ENCODE data around the gene UGT1A7.

The UGT1A7 gene

GRCh38 chr2:233707940-233708644 lies 26.4 kb downstream of the UGT1A7 start:
- Histone ChIP-seq H3K4me3 (ENCODE audit: low read depth in 1 of 2, low read length in 2 of 2) (no peak overlapping the region), H3K4me2 (ENCODE audit: insufficient read depth, low read length) (no peak overlapping the region), H4K20me1 (ENCODE audit: insufficient read depth, low read length) (no peaks in the 10 kb centered on the region), H3K27ac (ENCODE audit: low read length) (no peak overlapping the region), H3K27me3 (ENCODE audit: insufficient read depth, low read length, poor library complexity) (peaks cover 6% of the 10 kb centered on the region), H3K9me3 (ENCODE audit: insufficient read depth, low read length, severe bottlenecking) (no peaks in the 10 kb centered on the region), H2AFZ (ENCODE audit: low read depth, low read length) (no peak overlapping the region), H3K79me2 (ENCODE audit: insufficient read depth, low read length) (no peaks in the 10 kb centered on the region), H3K4me1 (ENCODE audit: insufficient read depth, low read length) (no peaks in the 10 kb centered on the region), H3K36me3 (ENCODE audit: insufficient read depth, low read length) (no peaks in the 10 kb centered on the region), H3K9ac (ENCODE audit: low read depth, low read length) (no peak overlapping the region)
- ATAC-seq (ENCODE audit: insufficient read depth, low read depth) (no peak), DNase-seq (no peak)
- no peak for TF ChIP-seq EZH2 (IDR thresholded peaks at IDR 0.05; ENCODE audit: borderline replicate concordance, low read depth, low read length, severe bottlenecking)
- TF ChIP-seq CTCF (IDR thresholded peaks at IDR 0.05; ENCODE audit: borderline replicate concordance, extremely low read depth, low read length, poor library complexity, severe bottlenecking): no peak

- no peaks in the 10 kb centered on the region for H3K36me3 ChIP-seq (ENCODE audit: insufficient read depth, low read length)
- peaks cover 6% of the 10 kb centered on the region for H3K27me3 ChIP-seq (ENCODE audit: insufficient read depth, low read length, poor library complexity)
- no peak overlapping the region for H3K4me2 ChIP-seq (ENCODE audit: insufficient read depth, low read length)
- no peak overlapping the region for H3K9ac ChIP-seq (ENCODE audit: low read depth, low read length)
- no peaks in the 10 kb centered on the region for H3K9me3 ChIP-seq (ENCODE audit: insufficient read depth, low read length, severe bottlenecking)
- H3K27ac ChIP-seq (ENCODE audit: low read length): no peak overlapping the region
- H4K20me1 ChIP-seq (ENCODE audit: insufficient read depth, low read length): no peaks in the 10 kb centered on the region
- ATAC-seq (ENCODE audit: insufficient read depth, low read depth): no peak
- no peak for DNase-seq
- no peak for TF ChIP-seq CTCF (IDR thresholded peaks at IDR 0.05; ENCODE audit: borderline replicate concordance, extremely low read depth, low read length, poor library complexity, severe bottlenecking)
- no peak for TF ChIP-seq EZH2 (IDR thresholded peaks at IDR 0.05; ENCODE audit: borderline replicate concordance, low read depth, low read length, severe bottlenecking)
- no peaks in the 10 kb centered on the region for H3K79me2 ChIP-seq (ENCODE audit: insufficient read depth, low read length)
- H3K4me3 ChIP-seq (ENCODE audit: low read depth in 1 of 2, low read length in 2 of 2): no peak overlapping the region
- H2AFZ ChIP-seq (ENCODE audit: low read depth, low read length): no peak overlapping the region
- no peaks in the 10 kb centered on the region for H3K4me1 ChIP-seq (ENCODE audit: insufficient read depth, low read length)
Measured at GRCh38 chr2:233708942-233709341, 27.2 kb downstream of the UGT1A7 start.

GRCh38 chr2:233711312-233712008 lies 29.8 kb downstream of the UGT1A7 start:
- H3K9me3 ChIP-seq (ENCODE audit: insufficient read depth, low read length, severe bottlenecking): no peaks in the 10 kb centered on the region
- no peaks in the 10 kb centered on the region for H3K36me3 ChIP-seq (ENCODE audit: insufficient read depth, low read length)
- H3K4me3 ChIP-seq (ENCODE audit: low read depth in 1 of 2, low read length in 2 of 2): no peak overlapping the region
- no peak overlapping the region for H3K9ac ChIP-seq (ENCODE audit: low read depth, low read length)
- no peaks in the 10 kb centered on the region for H3K4me1 ChIP-seq (ENCODE audit: insufficient read depth, low read length)
- no peak overlapping the region for H3K4me2 ChIP-seq (ENCODE audit: insufficient read depth, low read length)
- TF ChIP-seq EZH2 (IDR thresholded peaks at IDR 0.05; ENCODE audit: borderline replicate concordance, low read depth, low read length, severe bottlenecking) (no peak), CTCF (IDR thresholded peaks at IDR 0.05; ENCODE audit: borderline replicate concordance, extremely low read depth, low read length, poor library complexity, severe bottlenecking) (peak; percentile 95)
- H4K20me1 ChIP-seq (ENCODE audit: insufficient read depth, low read length): no peaks in the 10 kb centered on the region
- DNase-seq (peak; percentile 71), ATAC-seq (ENCODE audit: insufficient read depth, low read depth) (peak; percentile 94)
- peaks cover 6% of the 10 kb centered on the region for H3K27me3 ChIP-seq (ENCODE audit: insufficient read depth, low read length, poor library complexity)
- no peaks in the 10 kb centered on the region for H3K79me2 ChIP-seq (ENCODE audit: insufficient read depth, low read length)
- H3K27ac ChIP-seq (ENCODE audit: low read length): no peak overlapping the region
- no peak overlapping the region for H2AFZ ChIP-seq (ENCODE audit: low read depth, low read length)

Measured in DND-41 (cell line).